SU-DHL-6 (cell line): ENCODE data around the gene MORN5.

ENCODE experiments used
- H2AFZ ChIP-seq: fragments of 200-600 bp; sonication (generic); 2 replicates; pipeline ENCODE4 v1.6.1; 2014; ENCODE audit warnings: low read depth, mild to moderate bottlenecking, moderate library complexity, mixed read lengths, antibody characterized with exemption, low read length; ENCODE audit not compliant: severe bottlenecking
- H3F3A ChIP-seq: fragments of 200-600 bp; shearing (Covaris generic); 2 replicates; pipeline ENCODE4 v1.6.0; 2016; ENCODE audit warnings: antibody characterized with exemption, mild to moderate bottlenecking; ENCODE audit not compliant: insufficient read depth
- H3K27ac ChIP-seq: fragments of 200-600 bp; sonication (generic); 2 replicates; pipeline ENCODE4 v1.5.1; 2016; ENCODE audit warnings: low read depth, mild to moderate bottlenecking, low read length, moderate library complexity, mixed read lengths
- H3K27me3 ChIP-seq: fragments of 200-600 bp; sonication (generic), shearing (Covaris generic); 2 replicates; pipeline ENCODE4 v1.6.0; 2014; ENCODE audit warnings: mild to moderate bottlenecking, low read length
- H3K36me3 ChIP-seq: fragments of 200-600 bp; sonication (generic); 2 replicates; pipeline ENCODE4 v1.6.1; 2014; ENCODE audit warnings: mild to moderate bottlenecking, low read length, mixed read lengths
- H3K4me2 ChIP-seq: fragments of 300-600, 200-600 bp; shearing (Covaris generic), sonication (generic); 2 replicates; pipeline ENCODE4 v1.6.0; 2014; ENCODE audit warnings: low read length, low read depth, mild to moderate bottlenecking; ENCODE audit not compliant: poor library complexity, severe bottlenecking
- H3K4me3 ChIP-seq: fragments of 200-600 bp; sonication (generic); 2 replicates; pipeline ENCODE4 v1.5.1; 2014; ENCODE audit warnings: antibody characterized with exemption, low read length, mild to moderate bottlenecking, mixed read lengths; ENCODE audit not compliant: insufficient read depth, poor library complexity, severe bottlenecking
- H3K79me2 ChIP-seq: fragments of 200-600 bp; sonication (generic); 2 replicates; pipeline ENCODE4 v1.6.1; 2014; ENCODE audit warnings: mild to moderate bottlenecking, low read length, moderate library complexity; ENCODE audit not compliant: insufficient read depth
- H3K9ac ChIP-seq: fragments of 200-600 bp; sonication (generic); 2 replicates; pipeline ENCODE4 v1.7.0; 2014; ENCODE audit warnings: mild to moderate bottlenecking, low read length
- H3K9me2 ChIP-seq: fragments of 200-600 bp; sonication (generic); replicated peaks from 2 replicates; pipeline ENCODE4 v1.6.1; 2014; ENCODE audit warnings: low read length; ENCODE audit not compliant: insufficient read depth
- H3K9me3 ChIP-seq: fragments of 200-600 bp; sonication (generic); 2 replicates; pipeline ENCODE4 v1.6.1; 2014; ENCODE audit warnings: low read length, mixed read lengths; ENCODE audit not compliant: insufficient read depth
- H4K20me1 ChIP-seq: fragments of 200-600 bp; sonication (generic); 2 replicates; pipeline ENCODE4 v1.6.1; 2014; ENCODE audit warnings: low read depth, mild to moderate bottlenecking, antibody characterized with exemption, low read length, moderate library complexity, mixed read lengths
- EZH2phosphoT487 ChIP-seq: fragments of 200-600 bp; sonication (generic), shearing (Covaris generic); conservative IDR thresholded peaks from 2 replicates; pipeline ENCODE4 v1.6.1; 2018; ENCODE audit warnings: mild to moderate bottlenecking, antibody characterized with exemption, low read length, moderate library complexity, mixed read lengths
- TF ChIP-seq, protein P1 (sequence below): fragments of 200-600 bp; sonication (generic); IDR thresholded peaks from one replicate; pipeline ENCODE4 v1.5.1; 2017; ENCODE audit warnings: antibody characterized with exemption, mild to moderate bottlenecking, low read length, moderate library complexity; ENCODE audit not compliant: insufficient read depth, poor library complexity, severe bottlenecking

The MORN5 gene

DNA sequence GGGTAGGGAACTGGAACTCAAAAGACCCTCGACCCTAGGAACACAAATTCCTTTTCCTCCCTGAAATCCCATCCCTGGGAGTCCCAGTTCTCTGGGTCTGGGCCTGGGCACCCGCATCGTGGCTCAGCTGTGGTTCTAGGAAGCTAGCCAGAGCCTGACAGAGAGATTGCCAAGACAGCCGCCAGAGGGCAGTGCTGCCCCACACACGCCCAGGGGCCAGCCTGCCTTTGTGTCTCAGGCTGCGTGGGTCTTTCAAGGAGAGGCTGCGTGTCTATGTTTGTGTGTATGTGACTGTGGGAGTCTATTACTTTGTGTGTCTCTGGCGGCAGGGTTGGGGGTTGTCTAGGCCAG is 34.6 kb upstream of the MORN5 start:
- Histone ChIP-seq H3K4me2 (no peak overlapping the region), H2AFZ (no peak overlapping the region), H3K4me3 (no peak overlapping the region)

DNA sequence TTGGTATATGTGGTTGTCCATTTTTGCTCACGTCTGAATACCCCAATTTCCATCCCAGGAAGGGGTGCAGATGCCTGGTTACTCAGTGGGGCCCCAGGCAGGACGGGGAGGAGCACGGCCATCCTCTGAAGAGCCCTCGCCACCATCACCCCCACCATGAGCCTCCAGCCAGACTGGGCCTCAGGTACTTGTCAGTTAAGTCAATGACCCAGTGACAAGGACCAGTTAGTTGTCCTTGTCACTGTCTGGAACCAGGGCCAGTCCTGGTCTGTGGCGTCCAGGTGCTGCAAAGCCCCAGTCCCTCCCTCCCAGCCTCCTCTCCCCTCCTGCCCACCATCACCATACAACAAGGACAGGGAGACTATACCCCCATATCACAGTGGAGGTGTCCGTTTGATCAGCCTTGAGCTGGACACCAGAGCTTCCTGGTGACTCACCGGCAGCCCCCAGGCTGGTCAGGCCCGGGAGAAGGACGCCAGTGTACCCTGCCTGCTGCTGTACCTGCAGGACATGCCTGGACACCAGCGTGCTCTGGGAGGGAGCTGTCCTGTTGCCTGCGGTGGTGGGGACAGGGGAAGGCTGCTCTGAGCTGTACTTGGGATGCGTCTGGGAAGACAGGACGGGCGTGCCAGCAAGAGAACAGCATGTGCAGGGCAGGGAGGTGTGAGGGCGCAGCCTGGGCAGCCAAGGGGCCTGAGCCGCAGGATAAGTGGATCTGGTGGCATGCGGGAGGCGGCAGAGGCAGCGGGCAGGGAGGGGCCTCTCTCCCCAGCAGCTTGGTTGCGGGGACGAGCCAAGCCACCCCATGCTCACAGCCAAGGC is 34.0 kb upstream of the MORN5 start:
- H4K20me1 ChIP-seq = no peaks in the 10 kb centered on the region
- H3K27me3 ChIP-seq = no peaks in the 10 kb centered on the region
- no peak overlapping the region for H3K4me3 ChIP-seq
- no peaks in the 10 kb centered on the region for H3K9me2 ChIP-seq
- H3K36me3 ChIP-seq = no peaks in the 10 kb centered on the region
- no peaks in the 10 kb centered on the region for H3K79me2 ChIP-seq
- no peak overlapping the region for H3K4me2 ChIP-seq
- no peaks in the 10 kb centered on the region for H3K9me3 ChIP-seq
- H3K9ac ChIP-seq = no peak overlapping the region
- no peak overlapping the region for H3K27ac ChIP-seq
- no peak overlapping the region for H2AFZ ChIP-seq
- TF ChIP-seq EZH2phosphoT487 = no peak
- TF ChIP-seq, protein P1, sequence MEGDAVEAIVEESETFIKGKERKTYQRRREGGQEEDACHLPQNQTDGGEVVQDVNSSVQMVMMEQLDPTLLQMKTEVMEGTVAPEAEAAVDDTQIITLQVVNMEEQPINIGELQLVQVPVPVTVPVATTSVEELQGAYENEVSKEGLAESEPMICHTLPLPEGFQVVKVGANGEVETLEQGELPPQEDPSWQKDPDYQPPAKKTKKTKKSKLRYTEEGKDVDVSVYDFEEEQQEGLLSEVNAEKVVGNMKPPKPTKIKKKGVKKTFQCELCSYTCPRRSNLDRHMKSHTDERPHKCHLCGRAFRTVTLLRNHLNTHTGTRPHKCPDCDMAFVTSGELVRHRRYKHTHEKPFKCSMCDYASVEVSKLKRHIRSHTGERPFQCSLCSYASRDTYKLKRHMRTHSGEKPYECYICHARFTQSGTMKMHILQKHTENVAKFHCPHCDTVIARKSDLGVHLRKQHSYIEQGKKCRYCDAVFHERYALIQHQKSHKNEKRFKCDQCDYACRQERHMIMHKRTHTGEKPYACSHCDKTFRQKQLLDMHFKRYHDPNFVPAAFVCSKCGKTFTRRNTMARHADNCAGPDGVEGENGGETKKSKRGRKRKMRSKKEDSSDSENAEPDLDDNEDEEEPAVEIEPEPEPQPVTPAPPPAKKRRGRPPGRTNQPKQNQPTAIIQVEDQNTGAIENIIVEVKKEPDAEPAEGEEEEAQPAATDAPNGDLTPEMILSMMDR = no peak
- H3F3A ChIP-seq = no peaks in the 10 kb centered on the region

More for the DNA sequence above, 34.6 kb upstream of the MORN5 start:
- no peaks in the 10 kb centered on the region for H3K27me3 ChIP-seq
- H3K27ac ChIP-seq = no peak overlapping the region
- no peaks in the 10 kb centered on the region for H3K9me2 ChIP-seq
- no peak overlapping the region for H3K9ac ChIP-seq
- H3K79me2 ChIP-seq = no peaks in the 10 kb centered on the region
- TF ChIP-seq, protein P1 = peak; percentile 81
- TF ChIP-seq EZH2phosphoT487 = no peak
- no peaks in the 10 kb centered on the region for H4K20me1 ChIP-seq
- H3K9me3 ChIP-seq = no peaks in the 10 kb centered on the region
- no peaks in the 10 kb centered on the region for H3K36me3 ChIP-seq
- no peaks in the 10 kb centered on the region for H3F3A ChIP-seq

DNA sequence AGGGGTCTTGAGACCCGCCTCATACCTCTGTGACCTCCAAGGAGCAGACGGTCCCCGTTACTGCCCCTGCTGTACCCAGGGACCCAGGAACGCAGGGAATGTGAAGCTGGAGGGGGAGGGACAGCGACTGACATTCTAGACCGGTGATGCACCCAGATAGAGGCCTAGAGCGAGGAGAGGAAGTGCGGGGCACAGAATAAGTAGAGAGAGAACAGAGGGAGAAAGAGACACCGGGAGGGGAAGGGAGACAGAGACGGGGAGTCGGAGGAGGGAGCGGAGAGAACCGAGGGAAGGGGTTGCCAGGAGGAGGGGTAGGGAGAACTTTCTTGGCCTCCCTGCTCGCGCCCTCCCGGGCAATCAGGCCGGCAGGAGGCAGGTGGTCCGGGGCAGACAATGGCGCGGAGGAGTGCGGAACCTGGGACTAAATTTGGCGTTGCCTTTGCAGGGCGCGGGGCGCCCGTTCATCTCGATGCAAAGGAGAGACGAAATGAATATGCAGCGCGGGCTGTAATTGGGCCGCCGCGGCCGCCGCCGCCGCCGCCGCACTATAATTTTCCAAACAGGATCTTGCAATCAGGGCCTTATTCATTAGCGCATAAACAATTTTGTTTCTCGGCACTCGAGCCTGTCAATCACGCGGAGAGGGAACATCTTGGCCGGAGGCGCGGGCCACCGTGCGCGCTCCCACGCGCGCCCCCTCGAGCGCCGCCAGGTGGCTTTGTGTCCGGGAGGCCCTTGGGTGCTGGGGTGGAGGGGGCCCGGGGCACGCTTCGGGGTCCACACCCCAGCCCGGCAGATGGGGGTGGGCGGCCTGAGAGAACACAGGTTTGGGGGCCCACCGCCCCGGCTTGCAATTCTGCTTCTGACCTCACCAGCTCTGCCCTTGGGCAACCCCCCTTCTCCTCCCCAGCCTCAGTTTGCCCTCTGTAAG is 33.1 kb upstream of the MORN5 start:
- no peak overlapping the region for H3K4me2 ChIP-seq
- H4K20me1 ChIP-seq = no peaks in the 10 kb centered on the region
- no peaks in the 10 kb centered on the region for H3K27me3 ChIP-seq
- H3F3A ChIP-seq = no peaks in the 10 kb centered on the region
- no peaks in the 10 kb centered on the region for H3K9me2 ChIP-seq
- H3K36me3 ChIP-seq = no peaks in the 10 kb centered on the region
- H3K9me3 ChIP-seq = no peaks in the 10 kb centered on the region
- no peak overlapping the region for H3K27ac ChIP-seq
- no peaks in the 10 kb centered on the region for H3K79me2 ChIP-seq
- no peak overlapping the region for H2AFZ ChIP-seq
- no peak overlapping the region for H3K4me3 ChIP-seq
- H3K9ac ChIP-seq = no peak overlapping the region
- no peak for TF ChIP-seq EZH2phosphoT487
- TF ChIP-seq, protein P1 = no peak
